ENCODE data around the gene CYLD. TPM values are rescaled to one million over a fixed set of nuclear protein-coding genes. Genes with fewer than 3 reads are reported as not detected.

CYLD gene
- total and polyA plus RNA-seq, 7 donors = 20.1 to 103 (median 50.5) TPM

DNA sequence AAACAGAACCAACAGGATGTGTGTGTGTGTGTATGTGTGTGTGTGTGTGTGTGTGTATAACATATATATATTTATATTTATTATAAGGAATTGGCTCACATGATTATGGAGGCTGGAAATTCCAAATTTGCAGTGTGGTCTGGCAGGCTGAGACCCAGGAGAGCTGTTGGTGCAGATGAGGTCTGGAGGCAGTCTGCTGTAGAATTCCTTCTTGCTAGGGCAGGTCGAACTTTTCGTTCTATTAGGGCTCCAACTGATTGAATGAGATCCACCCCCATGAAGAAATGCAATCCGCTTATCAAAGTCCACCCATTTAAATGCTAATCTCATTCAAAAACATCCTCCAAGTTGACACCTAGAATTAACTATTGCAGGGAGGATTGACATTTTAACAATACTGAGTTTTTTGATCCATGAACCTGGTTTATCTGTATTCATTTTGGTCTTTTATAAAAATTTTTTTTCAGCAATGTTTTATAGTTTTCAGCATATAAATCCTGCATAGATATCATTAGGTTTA is 85.0 kb downstream of the CYLD start:
- DNase-seq = no peak
- WGBS, 3 donors = 69 to 82% (median 73%) methylated on average over 3 of the region's 3 CpGs
- intact Hi-C loops (cut with DNase I) = no loop called here

DNA sequence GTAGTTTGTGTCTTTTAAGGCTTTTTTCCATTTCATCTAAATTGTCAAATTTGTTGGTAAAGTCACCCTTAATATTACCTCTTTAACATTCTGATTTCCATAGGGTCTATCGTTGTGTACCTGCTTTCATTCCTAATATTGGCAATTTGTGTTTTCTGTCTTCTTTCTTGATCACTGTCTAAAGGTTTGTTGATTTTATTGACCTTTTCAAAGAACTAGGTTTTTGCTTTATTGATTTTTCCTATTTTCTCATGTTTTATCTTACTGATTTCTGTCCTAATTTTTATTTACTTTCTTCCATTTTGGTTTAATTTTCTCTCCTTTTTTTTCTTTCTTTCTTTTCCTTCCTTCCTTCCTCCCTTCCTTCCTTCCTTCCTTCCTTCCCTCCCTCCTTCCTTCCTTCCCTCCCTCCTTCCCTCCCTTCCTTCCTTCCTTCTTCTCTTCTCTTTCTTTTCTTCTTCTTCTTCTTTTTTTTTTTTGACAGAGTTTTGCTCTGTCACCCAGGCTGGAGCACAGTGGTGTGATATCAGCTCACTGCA is 86.3 kb downstream of the CYLD start:
- ATAC-seq = no peak
- no peaks in the 10 kb centered on the region for H3K4me1 ChIP-seq
- no peak overlapping the region for H3K4me3 ChIP-seq
- 90 to 97% (median 91%) methylated on average over 1 of the region's 1 CpG for WGBS, 3 donors
- no peaks in the 10 kb centered on the region for H3K36me3 ChIP-seq (ENCODE audit: insufficient read depth in 1 of 2, low read depth in 1 of 2)
- intact Hi-C loops (cut with DNase I) = no loop called here
- H3K27me3 ChIP-seq (ENCODE audit: insufficient read depth in 3 of 3, low read length in 2 of 3) = no peaks in the 10 kb centered on the region
- TF ChIP-seq, protein P1, sequence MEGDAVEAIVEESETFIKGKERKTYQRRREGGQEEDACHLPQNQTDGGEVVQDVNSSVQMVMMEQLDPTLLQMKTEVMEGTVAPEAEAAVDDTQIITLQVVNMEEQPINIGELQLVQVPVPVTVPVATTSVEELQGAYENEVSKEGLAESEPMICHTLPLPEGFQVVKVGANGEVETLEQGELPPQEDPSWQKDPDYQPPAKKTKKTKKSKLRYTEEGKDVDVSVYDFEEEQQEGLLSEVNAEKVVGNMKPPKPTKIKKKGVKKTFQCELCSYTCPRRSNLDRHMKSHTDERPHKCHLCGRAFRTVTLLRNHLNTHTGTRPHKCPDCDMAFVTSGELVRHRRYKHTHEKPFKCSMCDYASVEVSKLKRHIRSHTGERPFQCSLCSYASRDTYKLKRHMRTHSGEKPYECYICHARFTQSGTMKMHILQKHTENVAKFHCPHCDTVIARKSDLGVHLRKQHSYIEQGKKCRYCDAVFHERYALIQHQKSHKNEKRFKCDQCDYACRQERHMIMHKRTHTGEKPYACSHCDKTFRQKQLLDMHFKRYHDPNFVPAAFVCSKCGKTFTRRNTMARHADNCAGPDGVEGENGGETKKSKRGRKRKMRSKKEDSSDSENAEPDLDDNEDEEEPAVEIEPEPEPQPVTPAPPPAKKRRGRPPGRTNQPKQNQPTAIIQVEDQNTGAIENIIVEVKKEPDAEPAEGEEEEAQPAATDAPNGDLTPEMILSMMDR (IDR thresholded peaks at IDR 0.05) = no peak
- no peak for DNase-seq
- peaks cover 2% of the 10 kb centered on the region for H3K9me3 ChIP-seq
- no peak overlapping the region for H3K27ac ChIP-seq

More for the DNA sequence above, 85.0 kb downstream of the CYLD start:
- Histone ChIP-seq H3K9me3 (peaks cover 2% of the 10 kb centered on the region), H3K4me1 (no peaks in the 10 kb centered on the region), H3K27me3 (ENCODE audit: insufficient read depth in 3 of 3, low read length in 2 of 3) (no peaks in the 10 kb centered on the region), H3K27ac (no peak overlapping the region), H3K4me3 (no peak overlapping the region), H3K36me3 (ENCODE audit: insufficient read depth in 1 of 2, low read depth in 1 of 2) (no peaks in the 10 kb centered on the region)
- TF ChIP-seq, protein P1 (IDR thresholded peaks at IDR 0.05) = no peak
- ATAC-seq = no peak

DNA sequence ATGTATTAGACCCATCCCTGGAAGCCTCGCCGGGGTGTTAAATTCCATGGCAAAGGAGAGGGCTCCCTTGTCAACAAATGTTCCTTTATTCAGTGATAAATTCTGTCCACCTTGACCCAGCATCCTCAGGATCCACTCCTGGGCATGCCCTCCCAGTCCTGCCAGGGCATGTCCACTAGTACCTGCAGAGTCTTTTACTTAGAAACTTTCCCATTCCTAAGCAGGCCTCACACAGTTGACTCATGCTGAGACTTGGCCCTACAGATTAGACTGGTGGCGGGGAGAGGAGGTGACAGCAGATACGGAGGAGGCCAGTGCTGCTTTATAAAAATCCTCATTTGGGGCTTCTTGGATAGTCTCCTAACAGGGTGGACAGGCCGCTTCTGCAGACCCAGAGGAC is 88.8 kb downstream of the CYLD start:
- 84 to 86% (median 84%) methylated on average over 5 of the region's 5 CpGs for WGBS, 3 donors
- DNase-seq (no peak), ATAC-seq (no peak)
- TF ChIP-seq, protein P1 (IDR thresholded peaks at IDR 0.05) = no peak
- Histone ChIP-seq H3K36me3 (ENCODE audit: insufficient read depth in 1 of 2, low read depth in 1 of 2) (no peaks in the 10 kb centered on the region), H3K9me3 (no peaks in the 10 kb centered on the region), H3K27ac (no peak overlapping the region), H3K4me3 (no peak overlapping the region), H3K27me3 (ENCODE audit: insufficient read depth in 3 of 3, low read length in 2 of 3) (peaks cover 0 to 2% (median 0%) of the 10 kb centered on the region in 3 donors), H3K4me1 (no peaks in the 10 kb centered on the region)
- intact Hi-C loops (cut with DNase I) = no loop called here

DNA sequence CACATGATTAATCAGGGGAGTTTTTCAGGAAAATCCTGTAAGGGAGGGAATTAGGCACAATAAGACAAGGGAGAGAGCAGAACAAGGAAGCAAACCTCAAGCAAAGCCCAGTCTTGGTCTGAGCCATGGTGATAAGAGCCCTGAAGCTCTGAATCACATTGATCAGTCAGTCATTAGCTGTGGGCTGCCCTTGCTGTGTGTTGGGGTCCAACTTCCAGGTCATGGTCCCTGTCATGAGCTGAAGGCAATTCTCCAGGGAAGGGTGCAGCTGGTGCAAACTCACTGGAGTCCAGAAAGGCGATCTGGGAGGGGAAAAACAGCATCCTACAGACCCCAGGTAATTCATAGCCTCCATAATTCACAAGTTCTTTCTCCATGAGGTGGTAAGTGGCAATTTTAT is 89.9 kb downstream of the CYLD start:
- Histone ChIP-seq H3K9me3 (no peaks in the 10 kb centered on the region), H3K27ac (no peak overlapping the region), H3K27me3 (ENCODE audit: insufficient read depth in 3 of 3, low read length in 2 of 3) (peaks cover 0 to 3% (median 0%) of the 10 kb centered on the region in 3 donors), H3K36me3 (ENCODE audit: insufficient read depth in 1 of 2, low read depth in 1 of 2) (no peaks in the 10 kb centered on the region), H3K4me3 (no peak overlapping the region), H3K4me1 (no peaks in the 10 kb centered on the region)
- TF ChIP-seq, protein P1 (IDR thresholded peaks at IDR 0.05) = no peak
- ATAC-seq (no peak), DNase-seq (no peak)
- WGBS, 3 donors = 86 to 91% (median 87%) methylated on average over 1 of the region's 1 CpG
- intact Hi-C loops (cut with DNase I) = no loop called here

- H3K36me3 ChIP-seq (ENCODE audit: insufficient read depth in 1 of 2, low read depth in 1 of 2) = no peaks in the 10 kb centered on the region
- H3K27me3 ChIP-seq (ENCODE audit: insufficient read depth in 3 of 3, low read length in 2 of 3) = peaks cover 0 to 3% (median 0%) of the 10 kb centered on the region in 3 donors
- ATAC-seq (no peak), DNase-seq (no peak)
- no peak overlapping the region for H3K4me3 ChIP-seq
- H3K9me3 ChIP-seq = no peaks in the 10 kb centered on the region
- intact Hi-C loops (cut with DNase I) = no loop called here
- 76 to 90% (median 87%) methylated on average over 3 of the region's 3 CpGs for WGBS, 3 donors
- no peaks in the 10 kb centered on the region for H3K4me1 ChIP-seq
- H3K27ac ChIP-seq = no peak overlapping the region
- TF ChIP-seq, protein P1 (IDR thresholded peaks at IDR 0.05) = no peak
Observed at GRCh38 chr16:50833929-50834328, 92.0 kb downstream of the CYLD start.
